OCI-LY7 (cell line): ENCODE results near the gene TEAD2. TPM values are rescaled to one million over a fixed set of nuclear protein-coding genes. Genes with fewer than 3 reads are reported as not detected.
A peak's percentile ranks its signal among the peaks of the same experiment; 100 is the strongest.

Source experiments
- BruUV-seq: library from RNA; stranded (reverse); fragments of 400-500 nt; replicated peaks from 2 replicates; lab custom pipeline; 2021; lab: Mats Ljungman, UMichigan
- CTCF ChIA-PET: fragments of 300-600 bp; sonication (Branson Sonifier 250); formaldehyde crosslinking; loops from one replicate; lab custom pipeline; 2022; ENCODE audit warnings: antibody characterized with exemption; ENCODE audit not compliant: unreplicated experiment; lab: Charles Lee
- POLR2A ChIA-PET: fragments of 300-600 bp; sonication (Branson Sonifier 250); formaldehyde crosslinking; loops from one replicate; lab custom pipeline; 2022; ENCODE audit warnings: antibody characterized with exemption; lab: Charles Lee
- DNase-seq: peaks from one replicate; pipeline ENCODE4 v3.0.0-alpha.2; 2015; ENCODE audit warnings: low spot score
- H2AFZ ChIP-seq: fragments of 200-600 bp; sonication (generic), shearing (Covaris generic); 2 replicates; pipeline ENCODE4 v1.6.1; 2014; ENCODE audit warnings: mild to moderate bottlenecking, antibody characterized with exemption, low read length, moderate library complexity
- H3K27ac ChIP-seq: fragments of 200-600 bp; sonication (generic); 2 replicates; pipeline ENCODE4 v1.5.1; 2014; ENCODE audit warnings: mixed run types, low read depth, mild to moderate bottlenecking, moderate library complexity, low read length, inconsistent platforms; ENCODE audit not compliant: poor library complexity, severe bottlenecking
- H3K36me3 ChIP-seq: fragments of 200-600 bp; sonication (generic); 2 replicates; pipeline ENCODE4 v1.6.1; 2014; ENCODE audit warnings: mild to moderate bottlenecking, antibody characterized with exemption, low read length, moderate library complexity, mixed read lengths; ENCODE audit not compliant: insufficient read depth
- H3K4me1 ChIP-seq: fragments of 200-600 bp; sonication (generic); 2 replicates; pipeline ENCODE4 v1.5.1; 2014; ENCODE audit warnings: mild to moderate bottlenecking, low read length; ENCODE audit not compliant: insufficient read depth, poor library complexity, severe bottlenecking
- H3K4me2 ChIP-seq: fragments of 200-600 bp; sonication (generic); 2 replicates; pipeline ENCODE4 v1.6.1; 2014; ENCODE audit warnings: mild to moderate bottlenecking, low read length
- H3K4me3 ChIP-seq: fragments of 200-600 bp; sonication (generic); 2 replicates; pipeline ENCODE4 v1.5.1; 2014; ENCODE audit warnings: mild to moderate bottlenecking, low read depth, low read length; ENCODE audit not compliant: poor library complexity, severe bottlenecking
- H3K79me2 ChIP-seq: fragments of 200-600 bp; sonication (generic); 2 replicates; pipeline ENCODE4 v1.6.1; 2016; ENCODE audit warnings: low read depth, mild to moderate bottlenecking, low read length, moderate library complexity, mixed read lengths; ENCODE audit not compliant: insufficient read depth
- H3K9me2 ChIP-seq: fragments of 200-600 bp; sonication (generic); 2 replicates; pipeline ENCODE4 v1.6.1; 2016; ENCODE audit warnings: mild to moderate bottlenecking, low read length, mixed read lengths; ENCODE audit not compliant: insufficient read depth
- H3K9me3 ChIP-seq: fragments of 200-600 bp; sonication (generic); 2 replicates; pipeline ENCODE4 v1.6.1; 2014; ENCODE audit warnings: mild to moderate bottlenecking, mixed run types, low read length, mixed read lengths
- H4K20me1 ChIP-seq: fragments of 200-600 bp; sonication (generic); 2 replicates; pipeline ENCODE4 v1.6.1; 2014; ENCODE audit warnings: mild to moderate bottlenecking, antibody characterized with exemption, low read length, moderate library complexity, mixed read lengths; ENCODE audit not compliant: insufficient read depth
- CTCF ChIP-seq: fragments of 200-600 bp; sonication (generic); conservative IDR thresholded peaks from 2 replicates; pipeline ENCODE4 v1.5.1; 2014; ENCODE audit warnings: mild to moderate bottlenecking, antibody characterized with exemption, low read length, moderate library complexity, mixed read lengths
- EZH2phosphoT487 ChIP-seq: fragments of 200-600 bp; sonication (generic); IDR thresholded peaks from 2 replicates; pipeline ENCODE4 v1.6.1; 2018; ENCODE audit warnings: low read depth, borderline replicate concordance, mild to moderate bottlenecking, mixed run types, antibody characterized with exemption, low read length, moderate library complexity, mixed read lengths
- intact Hi-C: fragments of 100-400 bp; cut with micrococcal nuclease; formaldehyde crosslinking; loops from one replicate; pipeline ENCODE4 v1.10.0; 2022; ENCODE audit not compliant: unreplicated experiment
- total RNA-seq, 2 experiments: library from RNA; depleted of rRNA in 1 of 2; stranded (reverse); fragments of >200 nt in 1 of 2; shearing (Covaris generic) in 1 of 2; gene quantifications; 2 replicates each; pipeline ENCODE4 v1.2.3, GENCODE V29; 2014 to 2022

Gene TEAD2
- total RNA-seq, 2 experiments from 2014 or later, result 4.9 to 5.3 TPM

GRCh38 chr19:49348305-49349189 lies 13.7 kb downstream of the TEAD2 start:
- peak; percentile 71 for DNase-seq
- Histone ChIP-seq H4K20me1 (no peaks in the 10 kb centered on the region), H3K4me3 (peak overlapping the region; percentile 58), H2AFZ (peak overlapping the region; percentile 73; the same call in 1 of the 2 replicates), H3K9me2 (no peaks in the 10 kb centered on the region), H3K4me2 (peak overlapping the region; percentile 62), H3K36me3 (peaks cover 24% of the 10 kb centered on the region), H3K79me2 (no peaks in the 10 kb centered on the region), H3K4me1 (peaks cover 27% of the 10 kb centered on the region), H3K9me3 (peaks cover 8% of the 10 kb centered on the region; the same call in 1 of the 2 replicates), H3K27ac (peak overlapping the region; percentile 86)
- POLR2A ChIA-PET, result interaction anchor here (0.7 to 1.4 kb wide), 5 partner anchors 9 to 53 kb away, joined by 3 to 6 read pairs (median 3); no protein-coding TSS in a partner anchor
- no TSS peak for BruUV-seq
- CTCF ChIA-PET, result interaction anchor here (0.5 kb wide), 1 partner anchor 418 kb away, joined by 4 read pairs; the partner anchor contains the start of gene AP2A1
- intact Hi-C loops, result no loop called here
- no peak for TF ChIP-seq EZH2phosphoT487
- TF ChIP-seq CTCF, result no peak

- DNase-seq, result peak; percentile 83
- Histone ChIP-seq H3K9me3 (peaks cover 8% of the 10 kb centered on the region; the same call in 1 of the 2 replicates), H3K4me1 (peaks cover 20% of the 10 kb centered on the region), H3K79me2 (no peaks in the 10 kb centered on the region), H3K36me3 (peaks cover 29% of the 10 kb centered on the region), H3K9me2 (no peaks in the 10 kb centered on the region), H3K4me3 (peak overlapping the region; percentile 58), H4K20me1 (no peaks in the 10 kb centered on the region), H2AFZ (peak overlapping the region; percentile 73), H3K4me2 (peak overlapping the region; percentile 62), H3K27ac (peak overlapping the region; percentile 86)
- intact Hi-C loops, result no loop called here
- CTCF ChIA-PET, result no interaction called here
- no TSS peak for BruUV-seq
- peak; percentile 38; the same call in 1 of the 2 replicates for TF ChIP-seq CTCF
- no peak for TF ChIP-seq EZH2phosphoT487
- POLR2A ChIA-PET, result interaction anchor here (0.7 to 1.0 kb wide), 4 partner anchors 10 to 53 kb away, joined by 3 to 4 read pairs (median 3); no protein-coding TSS in a partner anchor
Observed at GRCh38 chr19:49347835-49348234, 14.4 kb downstream of the TEAD2 start.
